IMR-90 (cell line): Measurements from ENCODE around the gene PNPLA2.

Source experiments
- CEBPB ChIP-seq: IDR thresholded peaks from 2 replicates; pipeline ENCODE4 v1.6.1; 2012; ENCODE audit warnings: low read depth, low read length, improper control_type of control experiment
- MAFK ChIP-seq: IDR thresholded peaks from 2 replicates; pipeline ENCODE4 v1.6.1; 2012; ENCODE audit warnings: low read depth, low read length, improper control_type of control experiment
- MAZ ChIP-seq: IDR thresholded peaks from 2 replicates; pipeline ENCODE4 v1.6.1; 2012; ENCODE audit warnings: low read depth, mild to moderate bottlenecking, low read length, improper control_type of control experiment, moderate library complexity, borderline replicate concordance
- NFE2L2 ChIP-seq: fragments of 150-350 bp; IDR thresholded peaks from 2 replicates; pipeline ENCODE4 v1.6.1; 2016; ENCODE audit warnings: low read depth, mild to moderate bottlenecking, low read length
- POLR2A ChIP-seq: IDR thresholded peaks from 2 replicates; pipeline ENCODE4 v1.6.1; 2012; ENCODE audit warnings: mild to moderate bottlenecking, low read depth, low read length
- RFX5 ChIP-seq: IDR thresholded peaks from 2 replicates; pipeline ENCODE4 v1.8.0; 2012; ENCODE audit warnings: low read depth, mild to moderate bottlenecking, low read length, moderate library complexity
- TF ChIP-seq, protein P1 (sequence below): conservative IDR thresholded peaks from 2 replicates; pipeline ENCODE4 v1.5.1; 2012; ENCODE audit warnings: mild to moderate bottlenecking, low read depth, low read length, improper control_type of control experiment

- TF ChIP-seq, protein P1, sequence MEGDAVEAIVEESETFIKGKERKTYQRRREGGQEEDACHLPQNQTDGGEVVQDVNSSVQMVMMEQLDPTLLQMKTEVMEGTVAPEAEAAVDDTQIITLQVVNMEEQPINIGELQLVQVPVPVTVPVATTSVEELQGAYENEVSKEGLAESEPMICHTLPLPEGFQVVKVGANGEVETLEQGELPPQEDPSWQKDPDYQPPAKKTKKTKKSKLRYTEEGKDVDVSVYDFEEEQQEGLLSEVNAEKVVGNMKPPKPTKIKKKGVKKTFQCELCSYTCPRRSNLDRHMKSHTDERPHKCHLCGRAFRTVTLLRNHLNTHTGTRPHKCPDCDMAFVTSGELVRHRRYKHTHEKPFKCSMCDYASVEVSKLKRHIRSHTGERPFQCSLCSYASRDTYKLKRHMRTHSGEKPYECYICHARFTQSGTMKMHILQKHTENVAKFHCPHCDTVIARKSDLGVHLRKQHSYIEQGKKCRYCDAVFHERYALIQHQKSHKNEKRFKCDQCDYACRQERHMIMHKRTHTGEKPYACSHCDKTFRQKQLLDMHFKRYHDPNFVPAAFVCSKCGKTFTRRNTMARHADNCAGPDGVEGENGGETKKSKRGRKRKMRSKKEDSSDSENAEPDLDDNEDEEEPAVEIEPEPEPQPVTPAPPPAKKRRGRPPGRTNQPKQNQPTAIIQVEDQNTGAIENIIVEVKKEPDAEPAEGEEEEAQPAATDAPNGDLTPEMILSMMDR, result no peak
- TF ChIP-seq NFE2L2 (no peak), RFX5 (no peak), CEBPB (no peak), MAZ (no peak), POLR2A (no peak), MAFK (no peak)
Measured at GRCh38 chr11:866481-866880, 47.8 kb downstream of the PNPLA2 start.
